ENCODE measurements around the gene ASXL1.

- TF ChIP-seq POLR2AphosphoS5 (IDR thresholded peaks at IDR 0.05; ENCODE audit: low read depth, low read length) (no peak), EGR1 (IDR thresholded peaks at IDR 0.05; ENCODE audit: low read depth) (no peak), EZH2 (IDR thresholded peaks at IDR 0.05) (no peak)
- TF ChIP-seq, protein P1, sequence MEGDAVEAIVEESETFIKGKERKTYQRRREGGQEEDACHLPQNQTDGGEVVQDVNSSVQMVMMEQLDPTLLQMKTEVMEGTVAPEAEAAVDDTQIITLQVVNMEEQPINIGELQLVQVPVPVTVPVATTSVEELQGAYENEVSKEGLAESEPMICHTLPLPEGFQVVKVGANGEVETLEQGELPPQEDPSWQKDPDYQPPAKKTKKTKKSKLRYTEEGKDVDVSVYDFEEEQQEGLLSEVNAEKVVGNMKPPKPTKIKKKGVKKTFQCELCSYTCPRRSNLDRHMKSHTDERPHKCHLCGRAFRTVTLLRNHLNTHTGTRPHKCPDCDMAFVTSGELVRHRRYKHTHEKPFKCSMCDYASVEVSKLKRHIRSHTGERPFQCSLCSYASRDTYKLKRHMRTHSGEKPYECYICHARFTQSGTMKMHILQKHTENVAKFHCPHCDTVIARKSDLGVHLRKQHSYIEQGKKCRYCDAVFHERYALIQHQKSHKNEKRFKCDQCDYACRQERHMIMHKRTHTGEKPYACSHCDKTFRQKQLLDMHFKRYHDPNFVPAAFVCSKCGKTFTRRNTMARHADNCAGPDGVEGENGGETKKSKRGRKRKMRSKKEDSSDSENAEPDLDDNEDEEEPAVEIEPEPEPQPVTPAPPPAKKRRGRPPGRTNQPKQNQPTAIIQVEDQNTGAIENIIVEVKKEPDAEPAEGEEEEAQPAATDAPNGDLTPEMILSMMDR (IDR thresholded peaks at IDR 0.05 in 2 of 3, conservative IDR thresholded peaks at IDR 0.05 in 1 of 3; ENCODE audit: borderline replicate concordance in 1 of 3, insufficient read depth in 1 of 3, low read depth in 2 of 3, low read length in 2 of 3), result no peak
- TF ChIP-seq, protein P2, sequence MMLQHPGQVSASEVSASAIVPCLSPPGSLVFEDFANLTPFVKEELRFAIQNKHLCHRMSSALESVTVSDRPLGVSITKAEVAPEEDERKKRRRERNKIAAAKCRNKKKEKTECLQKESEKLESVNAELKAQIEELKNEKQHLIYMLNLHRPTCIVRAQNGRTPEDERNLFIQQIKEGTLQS (IDR thresholded peaks at IDR 0.05), result no peak
- TF ChIP-seq, protein P3, sequence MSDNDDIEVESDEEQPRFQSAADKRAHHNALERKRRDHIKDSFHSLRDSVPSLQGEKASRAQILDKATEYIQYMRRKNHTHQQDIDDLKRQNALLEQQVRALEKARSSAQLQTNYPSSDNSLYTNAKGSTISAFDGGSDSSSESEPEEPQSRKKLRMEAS (IDR thresholded peaks at IDR 0.05), result no peak
Measured at GRCh38 chr20:32406701-32407100, 48.6 kb downstream of the ASXL1 start.
